ENCODE data around the gene DDI2.

The DDI2 gene

GRCh38 chr1:15700508-15700907 lies 83.2 kb downstream of the DDI2 start:
- no peak for DNase-seq (ENCODE audit: low read depth in 1 of 2, low spot score in 1 of 2)

- DNase-seq (ENCODE audit: low read depth in 1 of 2, low spot score in 1 of 2) = no peak
Observed at GRCh38 chr1:15701784-15702183, 84.5 kb downstream of the DDI2 start.

- no peak for DNase-seq (ENCODE audit: low read depth in 1 of 2, low spot score in 1 of 2)
Observed at GRCh38 chr1:15702722-15703550, 85.7 kb downstream of the DDI2 start.

GRCh38 chr1:15703562-15703961 lies 86.3 kb downstream of the DDI2 start:
- DNase-seq (ENCODE audit: low read depth in 1 of 2, low spot score in 1 of 2) = no peak

GRCh38 chr1:15704526-15705183 lies 87.4 kb downstream of the DDI2 start:
- no peak for DNase-seq (ENCODE audit: low read depth in 1 of 2, low spot score in 1 of 2)

- no peak for DNase-seq (ENCODE audit: low read depth in 1 of 2, low spot score in 1 of 2)
Observed at GRCh38 chr1:15705184-15705566, 87.9 kb downstream of the DDI2 start.

GRCh38 chr1:15706751-15707150 lies 89.5 kb downstream of the DDI2 start:
- no peak for DNase-seq (ENCODE audit: low read depth in 1 of 2, low spot score in 1 of 2)

GRCh38 chr1:15707239-15707925 lies 90.1 kb downstream of the DDI2 start:
- no peak for DNase-seq (ENCODE audit: low read depth in 1 of 2, low spot score in 1 of 2)

- DNase-seq (ENCODE audit: low read depth in 1 of 2, low spot score in 1 of 2) = no peak
Observed at GRCh38 chr1:15708486-15709137, 91.4 kb downstream of the DDI2 start.

- no peak for DNase-seq (ENCODE audit: low read depth in 1 of 2, low spot score in 1 of 2)
Observed at GRCh38 chr1:15709226-15709625, 92.0 kb downstream of the DDI2 start.

- DNase-seq (ENCODE audit: low read depth in 1 of 2, low spot score in 1 of 2) = no peak
Observed at GRCh38 chr1:15712168-15712567, 94.9 kb downstream of the DDI2 start.

GRCh38 chr1:15714406-15715136 lies 97.3 kb downstream of the DDI2 start:
- no peak for DNase-seq (ENCODE audit: low read depth in 1 of 2, low spot score in 1 of 2)

GRCh38 chr1:15717418-15718125 lies 100.3 kb downstream of the DDI2 start:
- DNase-seq (ENCODE audit: low read depth in 1 of 2, low spot score in 1 of 2) = no peak

- DNase-seq (ENCODE audit: low read depth in 1 of 2, low spot score in 1 of 2) = no peak
Observed at GRCh38 chr1:15718199-15718601, 100.9 kb downstream of the DDI2 start.

Measured in activated CD4-positive, alpha-beta T cell treated with anti-CD3 and anti-CD28 coated beads, Interleukin-2, amount 50 U/mL, for 24 hours (primary cell).